Mammary epithelial cell (primary cell): ENCODE results near the gene MS4A3.

Source experiments
- EZH2 ChIP-seq: IDR thresholded peaks from 2 replicates; pipeline ENCODE4 v1.6.1; 2012; ENCODE audit warnings: low read length, inconsistent platforms, borderline replicate concordance
- TF ChIP-seq, protein P1 (sequence below), 2 donors: IDR thresholded peaks in 1 of 2; conservative IDR thresholded peaks in 1 of 2; 2 replicates each; pipeline ENCODE4 v1.5.1; 2011 to 2012; ENCODE audit warnings: inconsistent platforms in 2 of 2, low read length in 2 of 2, mild to moderate bottlenecking in 2 of 2, control low read depth in 1 of 2, low read depth in 1 of 2; ENCODE audit not compliant: insufficient read depth in 1 of 2; ENCODE audit errors: extremely low read depth in 1 of 2

DNA sequence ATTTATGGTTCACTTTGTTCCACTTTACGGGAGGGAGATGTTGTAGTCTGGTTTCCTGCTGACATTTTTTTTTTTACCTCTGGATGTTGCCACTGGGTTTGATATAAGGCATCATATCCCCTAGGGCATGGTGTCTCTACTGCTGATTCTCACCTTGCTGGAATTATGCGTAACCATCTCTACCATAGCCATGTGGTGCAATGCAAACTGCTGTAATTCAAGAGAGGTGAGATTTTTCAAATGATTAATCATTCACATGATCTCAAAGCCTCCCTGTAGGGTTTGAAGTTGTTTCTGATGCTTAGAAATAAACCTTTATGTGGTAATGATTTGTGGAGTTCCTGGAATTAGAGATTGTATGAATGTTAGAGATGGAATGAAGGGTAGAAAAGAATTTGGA is 13.0 kb downstream of the MS4A3 start:
- TF ChIP-seq, protein P1, sequence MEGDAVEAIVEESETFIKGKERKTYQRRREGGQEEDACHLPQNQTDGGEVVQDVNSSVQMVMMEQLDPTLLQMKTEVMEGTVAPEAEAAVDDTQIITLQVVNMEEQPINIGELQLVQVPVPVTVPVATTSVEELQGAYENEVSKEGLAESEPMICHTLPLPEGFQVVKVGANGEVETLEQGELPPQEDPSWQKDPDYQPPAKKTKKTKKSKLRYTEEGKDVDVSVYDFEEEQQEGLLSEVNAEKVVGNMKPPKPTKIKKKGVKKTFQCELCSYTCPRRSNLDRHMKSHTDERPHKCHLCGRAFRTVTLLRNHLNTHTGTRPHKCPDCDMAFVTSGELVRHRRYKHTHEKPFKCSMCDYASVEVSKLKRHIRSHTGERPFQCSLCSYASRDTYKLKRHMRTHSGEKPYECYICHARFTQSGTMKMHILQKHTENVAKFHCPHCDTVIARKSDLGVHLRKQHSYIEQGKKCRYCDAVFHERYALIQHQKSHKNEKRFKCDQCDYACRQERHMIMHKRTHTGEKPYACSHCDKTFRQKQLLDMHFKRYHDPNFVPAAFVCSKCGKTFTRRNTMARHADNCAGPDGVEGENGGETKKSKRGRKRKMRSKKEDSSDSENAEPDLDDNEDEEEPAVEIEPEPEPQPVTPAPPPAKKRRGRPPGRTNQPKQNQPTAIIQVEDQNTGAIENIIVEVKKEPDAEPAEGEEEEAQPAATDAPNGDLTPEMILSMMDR (conservative IDR thresholded peaks at IDR 0.05 in 1 of 2, IDR thresholded peaks at IDR 0.05 in 1 of 2; ENCODE audit: extremely low read depth in 1 of 2, insufficient read depth in 1 of 2, low read depth in 1 of 2, low read length in 2 of 2): no peak
- TF ChIP-seq EZH2: no peak
